HG03175 (cell line): ENCODE measurements around the gene NBR1.
"Not testable (repeated sequence)": the region's sequence is repeated elsewhere in the genome, so short reads cannot be mapped to it uniquely, and the experiment has no call there.

Experiments used
- ATAC-seq: cut with Tn5 transposase; IDR thresholded peaks from one replicate; pipeline ENCODE4 v1.9.1; 2021; ENCODE audit warnings: mild to moderate bottlenecking, moderate library complexity; ENCODE audit not compliant: unreplicated experiment

The NBR1 gene

DNA sequence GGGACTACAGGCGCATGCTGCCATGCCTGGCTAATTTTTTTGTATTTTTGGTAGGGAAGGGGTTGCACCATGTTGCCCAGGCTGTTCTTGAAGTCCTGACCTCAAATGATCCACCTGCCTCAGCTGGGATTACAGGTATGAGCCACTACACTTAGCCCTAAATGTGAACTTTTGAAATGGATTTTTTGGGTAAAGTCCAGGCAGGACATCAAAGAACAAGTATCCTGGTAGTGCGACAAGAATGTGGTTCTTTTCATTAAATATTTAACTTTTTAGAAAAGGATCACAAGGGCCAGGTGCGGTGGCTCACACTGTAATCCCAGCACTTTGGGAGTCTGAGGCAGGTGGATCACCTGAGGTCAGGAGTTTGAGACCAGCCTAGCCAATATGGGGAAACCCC is 15.3 kb upstream of the NBR1 start:
- ATAC-seq, result no peak

DNA sequence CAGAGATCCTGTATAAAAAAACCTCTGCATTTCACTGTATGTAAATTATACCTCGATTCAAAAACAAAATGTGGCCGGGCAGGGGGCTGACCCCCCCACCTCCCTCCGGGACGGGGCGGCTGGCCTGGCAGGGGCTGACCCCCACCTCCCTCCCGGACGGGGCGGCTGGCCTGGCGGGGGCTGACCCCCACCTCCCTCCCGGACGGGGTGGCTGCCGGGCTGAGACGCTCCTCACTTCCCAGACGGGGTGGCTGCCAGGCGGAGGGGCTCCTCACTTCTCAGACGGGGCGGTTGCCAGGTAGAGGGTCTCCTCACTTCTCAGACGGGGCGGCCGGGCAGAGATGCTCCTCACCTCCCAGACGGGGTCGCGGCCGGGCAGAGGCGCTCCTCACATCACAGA is 11.8 kb upstream of the NBR1 start:
- ATAC-seq, result not testable (repeated sequence)

DNA sequence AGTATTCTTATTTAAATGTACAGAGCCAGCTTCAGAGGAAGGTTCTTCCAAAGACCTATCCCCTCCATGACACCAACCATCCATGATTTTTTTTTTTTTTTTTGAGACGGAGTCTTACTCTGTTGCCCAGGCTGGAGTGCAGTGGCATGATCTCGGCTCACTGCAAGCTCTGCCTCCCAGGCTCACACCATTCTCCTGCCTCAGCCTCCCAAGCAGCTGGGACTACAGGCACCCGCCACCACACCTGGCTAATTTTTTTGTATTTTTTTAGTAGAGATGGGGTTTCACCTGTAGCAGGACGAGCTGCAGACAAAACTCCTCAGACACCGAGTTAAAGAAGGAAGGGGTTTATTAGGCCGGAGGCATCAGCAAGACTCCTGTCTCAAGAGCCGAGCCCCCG is 11.1 kb upstream of the NBR1 start:
- not testable (repeated sequence) for ATAC-seq

DNA sequence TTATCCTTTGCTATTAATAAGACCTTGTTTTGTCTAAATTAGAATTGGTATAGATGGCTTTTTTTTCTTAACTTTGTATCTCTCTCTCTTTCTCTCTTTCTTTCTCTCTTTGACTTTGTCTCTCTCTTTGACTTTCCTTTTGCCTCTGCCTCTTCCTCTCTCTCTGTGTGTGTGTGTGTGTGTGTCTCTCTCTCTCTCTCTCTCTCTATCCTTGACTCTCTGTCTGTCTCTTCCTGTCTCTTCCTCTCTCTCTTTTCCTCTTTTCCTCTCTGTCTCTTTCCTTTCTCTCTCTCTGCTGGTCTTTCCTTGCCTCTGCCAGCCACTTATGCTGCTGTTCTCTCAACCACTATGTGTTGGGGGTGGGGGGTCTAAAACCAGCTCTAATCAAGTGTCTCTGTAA is 5.0 kb upstream of the NBR1 start:
- ATAC-seq, result not testable (repeated sequence)

DNA sequence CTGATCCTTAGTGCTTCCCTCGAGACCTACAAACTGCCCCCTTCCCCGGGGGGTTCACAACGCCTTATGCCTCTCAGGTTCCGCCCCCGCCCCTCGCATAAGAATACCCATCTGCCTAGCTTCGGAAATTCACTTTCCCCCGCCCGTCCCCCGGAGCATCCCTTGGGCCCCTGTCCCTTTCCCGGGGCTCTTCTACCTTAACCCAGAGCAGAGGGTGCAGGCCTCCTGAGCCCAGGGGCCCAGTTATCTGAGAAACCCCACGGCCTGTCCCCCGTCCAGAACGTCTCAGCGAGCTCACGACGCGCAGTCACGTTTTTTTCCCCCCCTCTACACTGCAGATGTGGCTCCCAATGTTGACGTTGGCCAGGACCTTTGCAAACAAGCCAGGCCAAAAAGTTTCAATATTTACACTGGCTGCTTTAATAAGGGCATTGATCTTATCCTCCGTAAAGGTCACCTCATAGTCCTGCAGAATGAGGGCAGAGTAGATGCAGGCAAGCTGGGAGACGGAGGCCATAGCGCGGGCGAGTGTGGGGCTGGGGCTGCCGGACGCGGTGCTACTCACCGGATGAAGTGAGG is 1.4 kb upstream of the NBR1 start:
- ATAC-seq, result peak; percentile 25

DNA sequence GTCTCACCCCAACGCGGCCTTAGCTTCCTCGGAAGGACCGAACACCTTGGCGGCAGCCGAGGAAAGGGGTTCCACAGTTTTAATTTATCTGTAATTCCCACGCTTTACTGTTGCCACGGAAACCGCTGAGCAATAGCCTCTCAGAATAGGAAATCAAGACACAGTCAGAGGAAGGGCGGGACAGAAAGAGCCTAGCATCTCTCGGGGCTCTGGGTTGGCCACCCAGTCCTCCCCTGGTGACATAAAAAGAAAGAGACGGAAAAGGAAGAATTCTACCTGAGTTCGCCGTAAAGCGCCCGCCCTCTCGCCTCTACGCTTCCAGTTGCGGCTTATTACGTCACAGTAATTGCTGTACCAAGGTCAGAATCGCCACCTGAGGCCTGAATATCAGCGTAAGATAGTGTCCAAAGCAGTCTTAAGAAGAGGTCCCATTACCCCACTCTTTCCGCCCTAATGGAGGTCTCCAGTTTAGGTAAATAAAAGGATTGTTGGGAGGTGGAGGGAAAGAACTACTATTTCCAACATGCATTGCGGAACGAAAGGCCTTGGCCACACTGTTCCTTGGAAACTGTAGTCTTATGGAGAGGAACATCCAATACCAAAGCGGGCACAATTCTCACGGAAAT is 761 bp upstream of the NBR1 start:
- peak; percentile 70 for ATAC-seq

DNA sequence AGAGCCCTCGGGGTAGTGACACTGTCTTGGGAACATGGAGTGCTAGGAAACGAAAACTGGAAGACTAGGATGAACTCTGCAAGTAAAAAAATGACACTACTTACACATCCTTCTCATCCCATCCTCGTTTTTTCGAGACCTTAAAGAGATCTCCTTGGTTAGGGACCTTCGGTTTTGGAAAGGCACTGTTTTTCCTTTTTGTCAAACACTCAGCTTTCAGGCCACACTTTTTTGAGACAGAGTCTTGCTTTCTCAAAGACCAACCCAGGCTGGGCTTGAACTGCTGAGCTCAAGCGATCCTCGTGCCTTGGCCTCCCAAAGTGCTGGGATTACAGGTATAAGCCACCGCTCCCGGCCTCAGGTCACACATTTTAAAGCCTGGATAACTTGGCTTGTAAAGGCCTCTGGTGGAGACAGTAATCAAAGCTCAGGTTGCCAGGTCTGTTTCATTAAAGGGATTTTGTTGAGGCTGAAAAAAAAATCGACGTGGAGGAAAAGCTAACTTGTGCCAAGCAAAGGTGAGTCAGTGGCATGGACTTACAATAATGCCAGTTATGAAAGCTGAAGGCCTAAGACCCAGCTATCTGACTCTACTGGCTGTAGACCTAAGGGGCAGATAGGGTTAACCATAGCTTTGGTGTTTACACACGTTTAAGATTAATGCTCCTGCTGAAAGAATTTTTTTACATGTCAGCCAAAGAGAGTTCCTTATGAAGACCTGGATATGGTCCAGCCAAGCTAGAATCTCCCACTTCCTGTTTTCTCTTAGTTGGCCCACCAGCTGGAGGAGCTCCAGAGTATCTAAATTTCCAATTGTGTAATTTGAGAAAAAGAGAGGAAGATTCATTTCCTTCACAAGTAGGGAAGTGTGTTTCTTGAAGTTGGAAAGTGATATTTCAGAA is 823 bp downstream of the NBR1 start:
- no peak for ATAC-seq

DNA sequence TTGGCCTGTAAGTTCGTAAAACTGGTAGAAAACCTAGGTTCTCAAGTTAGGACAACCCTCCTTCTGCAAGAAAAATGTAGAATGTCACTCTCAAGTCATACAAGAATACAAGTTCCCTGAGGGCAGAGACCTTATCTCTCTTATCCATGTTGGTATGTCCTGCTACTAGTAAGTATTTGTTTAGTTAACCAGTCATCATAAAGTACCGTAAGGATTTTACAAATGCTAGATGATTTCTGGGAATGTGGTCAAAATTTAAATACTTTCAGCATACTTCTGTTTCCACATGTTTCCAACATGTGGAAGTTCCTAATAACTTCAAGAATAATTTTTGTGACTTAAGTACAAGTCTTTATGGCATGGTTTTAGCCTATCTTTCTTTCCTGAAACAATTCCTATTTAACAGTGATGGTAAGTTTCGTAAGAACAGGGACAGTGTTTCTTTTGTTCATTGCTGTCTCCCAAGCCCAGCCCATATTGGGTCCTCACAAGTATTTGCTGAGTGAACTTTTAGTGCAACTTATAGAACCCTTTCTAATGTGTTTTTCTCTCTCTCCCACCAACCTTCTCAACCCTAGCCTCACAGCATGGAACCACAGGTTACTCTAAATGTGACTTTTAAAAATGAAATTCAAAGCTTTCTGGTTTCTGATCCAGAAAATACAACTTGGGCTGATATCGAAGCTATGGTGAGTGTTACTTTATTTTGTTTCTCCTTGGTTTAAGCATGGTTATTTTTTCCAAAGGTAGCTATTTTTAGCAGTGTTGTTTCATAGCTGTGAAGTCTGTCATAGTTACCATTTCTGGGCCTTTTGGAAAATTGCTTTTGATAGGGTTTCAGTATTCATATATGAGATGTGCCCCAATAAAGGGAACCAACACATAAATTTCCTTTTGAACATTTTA is 4.5 kb downstream of the NBR1 start:
- no peak for ATAC-seq

DNA sequence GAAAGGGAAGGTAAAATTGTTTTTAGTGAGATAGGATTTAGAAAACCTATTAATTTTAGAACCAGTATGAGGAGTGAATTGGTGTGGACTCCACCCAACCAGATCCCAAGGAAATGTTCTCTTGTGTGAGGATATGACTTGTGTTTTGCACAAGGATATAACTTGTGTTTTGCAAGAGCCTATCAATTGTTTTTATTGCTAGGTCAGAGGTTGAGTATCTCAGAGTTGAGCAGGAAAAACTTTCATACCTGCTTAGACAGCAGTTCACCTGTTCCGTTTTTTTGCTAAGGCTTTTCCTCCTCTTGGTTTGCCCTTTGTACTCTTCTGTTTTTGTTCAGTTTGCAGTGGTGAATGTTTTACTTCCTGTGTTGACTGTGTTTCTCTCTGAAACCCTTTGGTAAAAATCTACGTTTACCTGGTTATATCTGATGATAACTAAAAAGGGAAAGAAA is 5.1 kb downstream of the NBR1 start:
- no peak for ATAC-seq

DNA sequence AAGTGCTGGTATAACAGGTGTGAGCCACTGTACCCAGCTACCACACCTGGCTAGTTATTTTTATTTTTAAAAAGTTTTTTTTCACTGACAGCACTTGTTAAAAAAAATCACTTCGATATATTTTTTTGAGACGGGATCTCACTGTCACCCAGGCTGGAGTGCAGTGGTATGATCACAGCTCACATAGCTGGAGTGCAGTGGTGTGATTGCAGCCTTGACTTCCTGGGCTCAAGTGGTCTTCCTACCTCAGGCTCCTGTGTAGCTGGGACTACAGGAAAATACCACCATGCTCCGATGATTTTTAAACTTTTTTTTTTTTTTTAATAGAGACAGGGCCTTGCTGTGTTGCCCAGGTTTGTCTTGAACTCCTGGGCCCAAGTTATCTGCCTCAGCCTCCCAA is 12.9 kb downstream of the NBR1 start:
- ATAC-seq, result no peak

DNA sequence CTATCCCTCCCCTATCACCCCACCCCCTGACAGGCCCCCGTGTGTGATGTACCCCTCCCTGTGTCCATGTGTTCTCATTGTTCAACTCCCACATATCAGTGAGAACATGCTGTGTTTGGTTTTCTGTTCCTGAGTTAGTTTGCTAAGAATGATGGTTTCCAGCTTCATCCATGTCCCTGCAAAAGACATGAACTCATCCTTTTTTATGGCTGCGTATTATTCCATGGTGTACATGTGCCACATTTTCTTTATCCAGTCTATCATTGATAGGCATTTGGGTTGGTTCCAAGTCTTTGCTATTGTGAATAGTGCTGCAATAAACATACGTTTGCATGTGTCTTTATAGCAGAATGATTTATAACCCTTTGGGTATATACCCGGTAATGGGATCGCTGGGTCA is 15.6 kb downstream of the NBR1 start:
- ATAC-seq, result not testable (repeated sequence)

DNA sequence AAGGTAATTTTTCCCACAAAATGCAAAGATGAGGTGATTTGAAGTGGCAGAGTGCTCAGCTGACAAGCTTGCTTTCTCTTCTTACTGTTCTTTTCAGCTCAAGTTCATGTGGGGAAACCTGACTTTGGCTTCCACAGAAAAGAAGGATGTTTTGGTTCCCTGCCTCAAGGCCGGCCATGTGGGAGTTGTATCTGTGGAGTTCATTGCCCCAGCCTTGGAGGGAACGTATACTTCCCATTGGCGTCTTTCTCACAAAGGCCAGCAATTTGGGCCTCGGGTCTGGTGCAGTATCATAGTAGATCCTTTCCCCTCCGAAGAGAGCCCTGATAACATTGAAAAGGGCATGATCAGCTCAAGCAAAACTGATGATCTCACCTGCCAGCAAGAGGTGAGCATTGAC is 22.2 kb downstream of the NBR1 start:
- no peak for ATAC-seq

DNA sequence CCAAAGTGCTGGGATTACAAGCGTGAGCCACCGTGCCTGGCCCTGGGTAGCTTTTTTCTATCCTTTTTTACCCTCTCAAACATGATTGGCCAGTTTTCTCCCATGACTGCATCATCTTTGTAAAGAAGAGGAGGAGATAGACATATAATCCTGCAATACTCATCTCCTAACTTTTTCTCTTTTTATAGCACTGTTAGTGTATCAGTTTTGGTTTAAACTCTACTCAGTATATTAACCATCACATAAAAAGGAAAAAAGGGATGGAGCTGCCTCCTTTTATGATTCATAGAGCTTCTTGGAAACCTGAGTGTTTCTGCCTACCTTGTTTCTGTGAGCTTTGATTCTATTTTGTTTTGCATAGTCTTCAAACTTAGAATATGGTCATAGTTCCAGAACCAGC is 28.6 kb downstream of the NBR1 start:
- ATAC-seq, result no peak

DNA sequence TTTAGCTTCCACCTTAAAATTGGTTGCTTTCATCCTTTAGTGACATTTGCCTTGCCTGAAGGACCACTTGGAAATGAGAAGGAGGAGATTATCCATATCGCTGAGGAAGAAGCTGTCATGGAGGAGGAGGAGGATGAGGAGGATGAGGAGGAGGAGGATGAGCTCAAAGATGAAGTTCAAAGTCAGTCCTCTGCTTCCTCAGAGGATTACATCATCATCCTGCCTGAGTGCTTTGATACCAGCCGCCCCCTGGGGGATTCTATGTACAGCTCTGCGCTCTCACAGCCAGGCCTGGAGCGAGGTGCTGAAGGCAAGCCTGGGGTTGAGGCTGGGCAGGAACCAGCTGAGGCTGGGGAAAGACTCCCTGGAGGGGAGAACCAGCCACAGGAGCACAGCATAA is 29.1 kb downstream of the NBR1 start:
- no peak for ATAC-seq

DNA sequence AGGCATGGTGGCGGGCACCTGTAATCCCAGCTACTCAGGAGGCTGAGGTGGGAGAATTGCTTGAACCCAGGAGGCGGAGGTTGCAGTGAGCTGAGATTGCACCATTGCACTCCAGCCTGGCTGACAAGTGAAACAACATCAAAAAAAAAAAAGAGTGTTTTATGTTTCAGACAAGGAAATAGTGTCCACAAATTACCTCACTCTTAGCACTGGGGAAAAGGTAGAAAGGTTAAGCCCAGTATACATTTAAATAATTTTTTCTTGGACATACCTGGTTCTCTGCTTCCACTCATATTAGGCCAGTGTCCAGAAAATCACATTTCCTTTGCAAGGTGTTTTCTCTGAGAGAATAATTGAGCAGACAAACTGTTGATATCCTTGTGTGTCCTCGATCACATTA is 32.0 kb downstream of the NBR1 start:
- not testable (repeated sequence) for ATAC-seq

DNA sequence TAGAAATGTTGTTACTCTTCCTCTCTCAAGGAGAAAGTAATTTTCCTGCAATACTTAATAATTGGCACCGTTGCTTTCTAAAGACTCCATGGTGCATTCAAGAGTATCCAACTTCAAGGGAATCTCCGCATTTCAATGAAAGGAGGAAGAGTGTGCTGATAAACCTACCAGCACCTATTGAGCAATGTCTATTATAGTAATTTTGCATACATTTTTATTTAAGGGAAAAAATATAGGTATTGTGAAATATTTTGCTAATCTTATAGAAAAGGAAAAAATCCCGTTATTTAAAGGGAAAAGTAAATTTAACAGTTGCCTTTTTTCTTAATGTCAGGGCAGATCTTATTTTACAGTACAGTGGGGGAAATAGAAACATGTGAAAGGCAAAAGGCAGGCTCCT is 39.6 kb downstream of the NBR1 start:
- no peak for ATAC-seq

DNA sequence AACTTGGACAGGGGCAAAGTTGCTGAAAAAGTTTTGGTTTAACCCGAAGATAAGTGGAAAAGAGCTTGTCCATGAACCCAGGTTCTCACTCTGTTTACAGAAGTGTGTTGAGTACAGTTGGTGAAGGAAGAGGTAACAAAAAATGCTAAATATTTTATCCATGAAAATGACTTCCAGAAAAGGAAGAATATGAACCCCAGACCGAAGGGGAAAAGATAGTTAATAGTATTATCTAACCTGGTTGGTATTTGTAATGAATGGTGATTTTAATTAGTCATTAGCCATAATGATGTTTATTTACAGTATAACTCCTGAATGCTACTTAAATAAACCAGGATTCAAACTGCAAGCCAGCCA is 40.1 kb downstream of the NBR1 start:
- ATAC-seq, result no peak

DNA sequence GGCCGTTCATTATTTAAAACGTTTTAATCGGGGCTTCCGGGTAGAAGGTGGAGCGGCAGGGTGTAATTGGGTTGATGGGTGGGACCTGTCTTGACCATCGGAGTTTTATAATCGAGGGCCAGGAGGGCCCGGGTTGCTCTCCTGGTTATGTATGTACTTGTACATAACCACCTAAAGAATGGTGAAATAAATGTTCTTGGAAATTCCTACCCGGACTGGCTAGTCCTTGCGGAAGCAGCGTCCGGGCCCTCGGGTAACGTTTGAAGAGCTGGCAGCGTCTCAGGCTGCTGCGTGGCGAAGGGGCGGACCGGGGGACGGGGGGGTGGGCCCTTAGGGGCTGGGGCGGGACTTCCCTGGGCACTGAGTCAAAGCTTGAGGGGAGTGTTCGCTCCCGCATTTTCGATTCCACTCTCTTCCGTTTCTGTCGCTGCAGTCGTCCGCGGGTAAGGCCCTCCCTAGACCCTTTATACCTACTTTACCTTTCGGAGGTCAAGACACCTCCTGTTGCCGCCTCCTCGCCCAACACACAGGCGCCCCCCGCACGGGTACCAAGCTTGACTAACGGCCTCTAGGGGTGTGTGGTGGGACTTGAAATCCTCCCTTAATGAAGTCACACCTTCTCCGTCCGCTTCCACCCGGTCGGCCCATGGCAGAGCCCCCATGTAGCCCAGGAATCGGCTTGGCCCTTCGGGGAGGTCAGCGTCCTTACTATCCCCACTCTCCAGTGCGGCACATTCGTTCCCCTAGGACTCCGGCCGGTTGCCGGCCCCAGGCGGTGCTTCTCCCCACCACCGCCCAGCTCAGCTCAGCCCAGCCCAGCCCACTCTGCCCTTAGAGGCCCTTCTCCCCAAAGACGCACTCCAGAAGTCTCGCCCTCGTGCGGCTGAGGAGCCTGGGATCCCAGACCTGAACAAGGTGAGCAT is 40.7 kb downstream of the NBR1 start, which contains the start of gene TMEM106A:
Gene TMEM106A (plus strand): TSS at position 396 of the 923 bp plus-strand sequence. CDS start 1,167 bp downstream, outside the sequence.
- peak; percentile 68 for ATAC-seq

DNA sequence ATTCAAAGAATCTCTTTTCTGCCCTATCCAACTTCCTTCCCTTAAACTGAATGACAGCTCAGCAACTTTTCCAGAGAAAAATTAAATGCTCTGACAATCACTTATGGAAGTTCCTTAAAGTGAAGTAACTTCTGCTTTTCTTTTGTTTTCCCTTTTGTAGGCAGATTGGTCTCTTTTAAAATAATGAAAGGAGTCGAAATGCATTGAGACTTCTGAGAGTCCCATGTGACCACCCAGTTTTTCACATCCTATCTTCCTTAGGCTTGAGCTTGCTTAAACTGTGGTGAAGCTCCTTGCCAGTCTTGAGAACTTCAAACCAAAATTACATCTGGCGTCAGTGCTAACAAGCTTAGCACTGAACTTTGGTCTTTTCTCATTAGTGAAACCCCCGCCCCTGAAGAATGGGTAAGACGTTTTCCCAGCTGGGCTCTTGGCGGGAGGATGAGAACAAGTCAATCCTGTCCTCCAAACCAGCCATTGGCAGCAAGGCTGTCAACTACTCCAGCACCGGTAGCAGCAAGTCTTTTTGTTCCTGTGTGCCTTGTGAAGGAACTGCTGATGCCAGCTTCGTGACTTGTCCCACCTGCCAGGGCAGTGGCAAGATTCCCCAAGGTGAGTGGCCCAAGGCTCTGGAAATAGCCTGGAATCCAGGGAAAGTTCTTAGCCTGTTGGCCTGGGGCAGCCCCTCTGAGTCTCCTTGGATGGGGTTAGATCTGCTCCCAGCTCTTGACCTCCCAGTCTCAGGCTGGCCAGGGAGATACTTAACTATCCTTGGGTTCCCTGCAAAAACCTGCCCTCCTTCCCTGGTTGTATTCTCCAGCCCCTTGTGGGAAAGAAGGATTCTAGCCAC is 41.9 kb downstream of the NBR1 start:
- no peak for ATAC-seq
